ENCODE measurements around the gene ACAA1.

The ACAA1 gene

GRCh38 chr3:38119821-38120692 lies 16.9 kb downstream of the ACAA1 start:
- TF ChIP-seq GATA3 (IDR thresholded peaks at IDR 0.05; ENCODE audit: low read depth, low read length) (no peak), GATA2 (IDR thresholded peaks at IDR 0.05; ENCODE audit: low read depth, low read length) (no peak)

GRCh38 chr3:38119248-38119544 lies 17.7 kb downstream of the ACAA1 start:
- no peak for TF ChIP-seq GATA2 (IDR thresholded peaks at IDR 0.05; ENCODE audit: low read depth, low read length)
- TF ChIP-seq GATA3 (IDR thresholded peaks at IDR 0.05; ENCODE audit: low read depth, low read length), result no peak

- no peak for TF ChIP-seq GATA2 (IDR thresholded peaks at IDR 0.05; ENCODE audit: low read depth, low read length)
- TF ChIP-seq GATA3 (IDR thresholded peaks at IDR 0.05; ENCODE audit: low read depth, low read length), result no peak
Measured at GRCh38 chr3:38118421-38119247, 18.3 kb downstream of the ACAA1 start.

- no peak for TF ChIP-seq GATA2 (IDR thresholded peaks at IDR 0.05; ENCODE audit: low read depth, low read length)
- TF ChIP-seq GATA3 (IDR thresholded peaks at IDR 0.05; ENCODE audit: low read depth, low read length), result no peak
Measured at GRCh38 chr3:38117748-38118420, 19.0 kb downstream of the ACAA1 start.

GRCh38 chr3:38117163-38117716 lies 19.7 kb downstream of the ACAA1 start:
- TF ChIP-seq GATA2 (IDR thresholded peaks at IDR 0.05; ENCODE audit: low read depth, low read length) (no peak), GATA3 (IDR thresholded peaks at IDR 0.05; ENCODE audit: low read depth, low read length) (no peak)

- TF ChIP-seq GATA2 (IDR thresholded peaks at IDR 0.05; ENCODE audit: low read depth, low read length) (no peak), GATA3 (IDR thresholded peaks at IDR 0.05; ENCODE audit: low read depth, low read length) (no peak)
Measured at GRCh38 chr3:38116471-38117162, 20.3 kb downstream of the ACAA1 start.

- no peak for TF ChIP-seq GATA3 (IDR thresholded peaks at IDR 0.05; ENCODE audit: low read depth, low read length)
Measured at GRCh38 chr3:38115645-38116427, 21.1 kb downstream of the ACAA1 start.

GRCh38 chr3:38114875-38115644 lies 21.9 kb downstream of the ACAA1 start:
- no peak for TF ChIP-seq GATA2 (IDR thresholded peaks at IDR 0.05; ENCODE audit: low read depth, low read length)
- TF ChIP-seq GATA3 (IDR thresholded peaks at IDR 0.05; ENCODE audit: low read depth, low read length), result no peak

- TF ChIP-seq GATA3 (IDR thresholded peaks at IDR 0.05; ENCODE audit: low read depth, low read length), result no peak
- TF ChIP-seq GATA2 (IDR thresholded peaks at IDR 0.05; ENCODE audit: low read depth, low read length), result no peak
Measured at GRCh38 chr3:38114052-38114874, 22.7 kb downstream of the ACAA1 start.

- TF ChIP-seq GATA2 (IDR thresholded peaks at IDR 0.05; ENCODE audit: low read depth, low read length), result no peak
- TF ChIP-seq GATA3 (IDR thresholded peaks at IDR 0.05; ENCODE audit: low read depth, low read length), result no peak
Measured at GRCh38 chr3:38112378-38112761, 24.6 kb downstream of the ACAA1 start.

- TF ChIP-seq GATA2 (IDR thresholded peaks at IDR 0.05; ENCODE audit: low read depth, low read length) (no peak), GATA3 (IDR thresholded peaks at IDR 0.05; ENCODE audit: low read depth, low read length) (no peak)
Measured at GRCh38 chr3:38111696-38112377, 25.1 kb downstream of the ACAA1 start.

Measured in SH-SY5Y (cell line).